ENCODE results near the gene FANK1.

Gene FANK1

GRCh38 chr10:125896088-125896934 is at the start of gene FANK1:
Gene FANK1 (plus strand): TSS chr10:125896564. CDS start chr10:125896643, 79 bp downstream.
- DNase-seq (ENCODE audit: low read depth in 1 of 2, low spot score in 1 of 2) = peak; percentile 62 to 73

- no peak for DNase-seq (ENCODE audit: low read depth in 1 of 2, low spot score in 1 of 2)
Observed at GRCh38 chr10:125846894-125847293, 49.5 kb upstream of the FANK1 start.

- DNase-seq (ENCODE audit: low read depth in 1 of 2, low spot score in 1 of 2) = no peak
Observed at GRCh38 chr10:125848371-125848770, 48.0 kb upstream of the FANK1 start.

GRCh38 chr10:125848857-125849256 is 47.5 kb upstream of the FANK1 start:
- DNase-seq (ENCODE audit: low read depth in 1 of 2, low spot score in 1 of 2) = no peak

- no peak for DNase-seq (ENCODE audit: low read depth in 1 of 2, low spot score in 1 of 2)
Observed at GRCh38 chr10:125849448-125849847, 46.9 kb upstream of the FANK1 start.

- DNase-seq (ENCODE audit: low read depth in 1 of 2, low spot score in 1 of 2) = no peak
Observed at GRCh38 chr10:125850766-125851731, 45.3 kb upstream of the FANK1 start.

GRCh38 chr10:125852487-125852886 is 43.9 kb upstream of the FANK1 start:
- no peak for DNase-seq (ENCODE audit: low read depth in 1 of 2, low spot score in 1 of 2)

GRCh38 chr10:125857185-125857760 is 39.1 kb upstream of the FANK1 start:
- DNase-seq (ENCODE audit: low read depth in 1 of 2, low spot score in 1 of 2) = no peak

GRCh38 chr10:125859128-125859817 is 37.1 kb upstream of the FANK1 start:
- DNase-seq (ENCODE audit: low read depth in 1 of 2, low spot score in 1 of 2) = no peak

GRCh38 chr10:125865120-125865519 is 31.2 kb upstream of the FANK1 start:
- DNase-seq (ENCODE audit: low read depth in 1 of 2, low spot score in 1 of 2) = no peak

GRCh38 chr10:125866421-125867029 is 29.8 kb upstream of the FANK1 start:
- no peak for DNase-seq (ENCODE audit: low read depth in 1 of 2, low spot score in 1 of 2)

GRCh38 chr10:125868372-125868975 is 27.9 kb upstream of the FANK1 start:
- DNase-seq (ENCODE audit: low read depth in 1 of 2, low spot score in 1 of 2) = no peak

- no peak for DNase-seq (ENCODE audit: low read depth in 1 of 2, low spot score in 1 of 2)
Observed at GRCh38 chr10:125871338-125871737, 25.0 kb upstream of the FANK1 start.

- DNase-seq (ENCODE audit: low read depth in 1 of 2, low spot score in 1 of 2) = no peak
Observed at GRCh38 chr10:125878957-125879835, 17.2 kb upstream of the FANK1 start.

GRCh38 chr10:125880719-125881118 is 15.6 kb upstream of the FANK1 start:
- DNase-seq (ENCODE audit: low read depth in 1 of 2, low spot score in 1 of 2) = no peak

- DNase-seq (ENCODE audit: low read depth in 1 of 2, low spot score in 1 of 2) = no peak
Observed at GRCh38 chr10:125881192-125881591, 15.2 kb upstream of the FANK1 start, which contains the start of gene DHX32. Gene DHX32 (minus strand): TSS chr10:125881292. CDS start chr10:125880824, 468 bp downstream.

- DNase-seq (ENCODE audit: low read depth in 1 of 2, low spot score in 1 of 2) = no peak
Observed at GRCh38 chr10:125882596-125882995, 13.8 kb upstream of the FANK1 start.

GRCh38 chr10:125883211-125883610 is 13.2 kb upstream of the FANK1 start:
- DNase-seq (ENCODE audit: low read depth in 1 of 2, low spot score in 1 of 2) = no peak

- DNase-seq (ENCODE audit: low read depth in 1 of 2, low spot score in 1 of 2) = no peak
Observed at GRCh38 chr10:125886914-125887512, 9.4 kb upstream of the FANK1 start.

All from activated CD4-positive, alpha-beta T cell treated with anti-CD3 and anti-CD28 coated beads, Interleukin-2, amount 50 U/mL, for 24 hours (primary cell).